B cell (primary cell): ENCODE results near the gene PRKAG2. TPM values are rescaled to one million over a fixed set of nuclear protein-coding genes. Genes with fewer than 3 reads are reported as not detected.

ENCODE experiments used
- ATAC-seq: fragments of 200-7000 bp; cut with Tn5 transposase; one replicate; pipeline ENCODE4 v1.10.0; 2021; ENCODE audit warnings: low read depth, mild to moderate bottlenecking, moderate number of reproducible peaks, moderate library complexity
- CTCF ChIA-PET: fragments of 350-600 bp; sonication (Branson Sonifier 250); formaldehyde crosslinking; loops from one replicate; lab custom pipeline; 2021; ENCODE audit warnings: antibody characterized with exemption, inconsistent platforms; lab: Charles Lee
- POLR2A ChIA-PET: fragments of 350-600 bp; sonication (Branson Sonifier 250); formaldehyde crosslinking; loops from one replicate; lab custom pipeline; 2021; ENCODE audit warnings: antibody characterized with exemption; lab: Charles Lee
- DNase-seq: peaks from one replicate; pipeline ENCODE4 v3.0.0; 2013
- H2AFZ ChIP-seq: 2 replicates; pipeline ENCODE4 v1.6.1; 2012; ENCODE audit warnings: mild to moderate bottlenecking, low read depth, low read length; ENCODE audit not compliant: insufficient read depth, poor library complexity, severe bottlenecking
- H3K27ac ChIP-seq, 2 donors: 1 replicate in 1 of 2; 2 replicates in 1 of 2; pipeline ENCODE4 v1.5.1; 2012 to 2013; ENCODE audit warnings: low read length in 2 of 2, mild to moderate bottlenecking in 2 of 2, moderate library complexity in 1 of 2
- H3K27me3 ChIP-seq, 4 experiments: fragments of 200-600 bp in 1 of 4; sonication (generic) in 1 of 4; replicated peaks in 1 of 4; 1 replicate in 2 of 4; 2 replicates in 2 of 4; pipeline versions ENCODE4 v1.6.1 to v1.7.0; 2013 to 2016; ENCODE audit warnings: low read length in 3 of 4, mild to moderate bottlenecking in 2 of 4, mixed read lengths in 1 of 4, moderate library complexity in 1 of 4; ENCODE audit not compliant: insufficient read depth in 4 of 4, control insufficient read depth in 3 of 4; ENCODE audit errors: control extremely low read depth in 1 of 4
- H3K36me3 ChIP-seq, 2 experiments: replicated peaks in 1 of 2; 1 replicate in 1 of 2; 2 replicates in 1 of 2; pipeline versions ENCODE4 v1.6.1 to v1.7.1; 2013; ENCODE audit warnings: low read length in 1 of 2; ENCODE audit not compliant: insufficient read depth in 2 of 2, control insufficient read depth in 1 of 2; ENCODE audit errors: control extremely low read depth in 1 of 2, extremely low read depth in 1 of 2
- H3K4me1 ChIP-seq, 2 donors: fragments of 200-600 bp in 1 of 2; sonication (generic) in 1 of 2; 1 replicate in 1 of 2; 2 replicates in 1 of 2; pipeline versions ENCODE4 v1.5.1 to v1.6.1; 2013 to 2017; ENCODE audit warnings: low read length in 2 of 2; ENCODE audit not compliant: control insufficient read depth in 2 of 2, insufficient read depth in 2 of 2
- H3K4me2 ChIP-seq: replicated peaks from 2 replicates; pipeline ENCODE3; 2012; ENCODE audit warnings: mild to moderate bottlenecking, low read depth, low read length; ENCODE audit not compliant: poor library complexity, severe bottlenecking
- H3K4me3 ChIP-seq, 5 experiments: fragments of 200-600 bp in 1 of 5; sonication (generic) in 1 of 5; 1 replicate in 3 of 5; 2 replicates in 2 of 5; pipeline versions ENCODE4 v1.5.1 to v1.7.0; 2011 to 2016; ENCODE audit warnings: low read length in 4 of 5, mild to moderate bottlenecking in 4 of 5, low read depth in 2 of 5, control low read depth in 1 of 5, moderate library complexity in 1 of 5; ENCODE audit not compliant: insufficient read depth in 1 of 5; ENCODE audit errors: control extremely low read depth in 1 of 5, extremely low read depth in 1 of 5
- H3K79me2 ChIP-seq: fragments of 200-600 bp; sonication (generic); one replicate; pipeline ENCODE4 v1.6.0; 2016; ENCODE audit warnings: low read length; ENCODE audit not compliant: control insufficient read depth, insufficient read depth
- H3K9ac ChIP-seq: fragments of 200-600 bp; sonication (generic); 2 replicates; pipeline ENCODE4 v1.6.1; 2017; ENCODE audit warnings: mild to moderate bottlenecking, low read length, moderate library complexity
- H3K9me3 ChIP-seq, 3 donors: one replicate each; pipeline versions ENCODE4 v1.6.1 to v1.7.1; 2013; ENCODE audit warnings: low read length in 2 of 3; ENCODE audit not compliant: control insufficient read depth in 2 of 3, insufficient read depth in 1 of 3; ENCODE audit errors: control extremely low read depth in 1 of 3
- H4K20me1 ChIP-seq: 2 replicates; pipeline ENCODE4 v1.6.0; 2012; ENCODE audit warnings: mild to moderate bottlenecking, low read length; ENCODE audit not compliant: insufficient read depth, control insufficient read depth, poor library complexity, severe bottlenecking
- H3K27ac Mint-ChIP-seq: one replicate; pipeline ENCODE4 v1.8.0; 2021; ENCODE audit warnings: mixed read lengths
- H3K27me3 Mint-ChIP-seq: one replicate; pipeline ENCODE4 v1.8.0; 2021; ENCODE audit warnings: mixed read lengths
- H3K4me1 Mint-ChIP-seq: one replicate; pipeline ENCODE4 v1.8.0; 2021; ENCODE audit warnings: mixed read lengths
- H3K4me3 Mint-ChIP-seq: one replicate; pipeline ENCODE4 v1.8.0; 2021; ENCODE audit warnings: mixed read lengths
- H3K9me3 Mint-ChIP-seq: one replicate; pipeline ENCODE4 v1.8.0; 2022; ENCODE audit warnings: mixed read lengths; ENCODE audit not compliant: insufficient read depth
- CTCF ChIP-seq: fragments of 200-600 bp; IDR thresholded peaks from one replicate; pipeline ENCODE4 v1.8.0; 2022; ENCODE audit warnings: antibody characterized with exemption, mild to moderate bottlenecking
- EZH2 ChIP-seq: IDR thresholded peaks from 2 replicates; pipeline ENCODE4 v1.6.1; 2012; ENCODE audit warnings: borderline replicate concordance, low read depth, mild to moderate bottlenecking, moderate library complexity, low read length; ENCODE audit not compliant: insufficient read depth, poor library complexity, severe bottlenecking
- WGBS: methylation state at CpG from one replicate; pipeline ENCODE4 v1.1.5; 2013; ENCODE audit warnings: missing lambda C conversion rate; ENCODE audit not compliant: insufficient coverage; 5-methylcytosine and 5-hydroxymethylcytosine counted together
- intact Hi-C: fragments of 100-400 bp; cut with micrococcal nuclease; formaldehyde crosslinking; loops from one replicate; pipeline ENCODE4 v1.10.0; 2022
- polyA plus RNA-seq: library from polyadenylated mRNA; depleted of rRNA; stranded (reverse); fragments of >200 nt; gene quantifications from 2 replicates; pipeline ENCODE4 v1.2.3, GENCODE V29; 2012
- total RNA-seq, 2 donors: library from RNA; stranded (reverse); fragments of 120-200 nt in 1 of 2; gene quantifications; 1 replicate in 1 of 2; 2 replicates in 1 of 2; pipeline versions ENCODE4 v1.2.3 to v1.2.4, GENCODE V29; 2013 to 2022

The PRKAG2 gene
- total and polyA plus RNA-seq, 2 donors (not counting 1 experiment from before 2014, with no cell fraction given): 22.1 to 56.3 TPM

GRCh38 chr7:151787348-151787747 lies 89.6 kb downstream of the PRKAG2 start:
- ChIA-PET CTCF (no interaction called here), POLR2A (no interaction called here)
- no peaks in the 10 kb centered on the region for H3K9me3 ChIP-seq
- H3K4me2 ChIP-seq: no peak overlapping the region
- TF ChIP-seq EZH2 (no peak), CTCF (no peak)
- peaks cover 0 to 3% of the 10 kb centered on the region in 2 experiments for H3K36me3 ChIP-seq
- Mint-ChIP-seq H3K9me3 (no peaks in the 10 kb centered on the region), H3K27ac (no peak overlapping the region), H3K4me1 (peaks cover 27% of the 10 kb centered on the region), H3K4me3 (no peak overlapping the region), H3K27me3 (no peaks in the 10 kb centered on the region)
- H2AFZ ChIP-seq: no peak overlapping the region
- no peaks in the 10 kb centered on the region for H3K27me3 ChIP-seq
- peaks cover 11 to 20% of the 10 kb centered on the region in 2 donors for H3K4me1 ChIP-seq
- H3K27ac ChIP-seq: no peak overlapping the region
- H3K4me3 ChIP-seq: no peak overlapping the region
- H3K9ac ChIP-seq: no peak overlapping the region
- DNase-seq (no peak), ATAC-seq (no peak)
- intact Hi-C loops: loop anchor here (10.0 kb wide), 1 partner anchor 1037 kb away; no protein-coding TSS in a partner anchor
- WGBS: no CpG with 5 or more reads among the region's 3 CpGs
- peaks cover 13% of the 10 kb centered on the region for H4K20me1 ChIP-seq
- H3K79me2 ChIP-seq: no peaks in the 10 kb centered on the region

DNA sequence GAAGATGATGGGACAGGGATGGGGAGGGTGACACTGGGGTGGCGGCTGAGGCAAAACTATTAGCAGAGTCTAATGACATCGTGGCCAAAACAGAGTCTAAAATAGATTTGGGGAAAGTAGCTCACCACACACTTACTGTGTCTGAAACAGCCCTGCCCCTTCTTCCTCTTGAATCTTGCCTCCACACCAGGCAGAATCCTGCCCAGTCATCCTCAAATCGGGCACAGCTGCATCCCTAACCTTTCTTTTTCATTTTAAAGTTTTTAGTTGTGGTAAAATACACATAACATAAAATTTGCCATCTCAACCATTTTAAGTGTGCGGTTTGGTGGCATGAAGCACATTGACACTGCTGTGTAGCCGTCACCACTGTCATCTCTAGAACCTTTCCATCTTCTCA lies 90.0 kb downstream of the PRKAG2 start:
- Mint-ChIP-seq H3K9me3 (no peaks in the 10 kb centered on the region), H3K4me3 (no peak overlapping the region), H3K27ac (no peak overlapping the region), H3K4me1 (peaks cover 27% of the 10 kb centered on the region), H3K27me3 (no peaks in the 10 kb centered on the region)
- H3K27ac ChIP-seq: no peak overlapping the region
- intact Hi-C loops: loop anchor here (10.0 kb wide), 1 partner anchor 1038 kb away; no protein-coding TSS in a partner anchor
- H3K79me2 ChIP-seq: no peaks in the 10 kb centered on the region
- 78% methylated on average over 2 of the region's 5 CpGs for WGBS
- H4K20me1 ChIP-seq: peaks cover 9% of the 10 kb centered on the region
- no peak overlapping the region for H3K9ac ChIP-seq
- H2AFZ ChIP-seq: no peak overlapping the region
- H3K4me2 ChIP-seq: no peak overlapping the region
- H3K36me3 ChIP-seq: peaks cover 0 to 3% of the 10 kb centered on the region in 2 experiments
- ChIA-PET CTCF (no interaction called here), POLR2A (no interaction called here)
- H3K9me3 ChIP-seq: no peaks in the 10 kb centered on the region
- no peak for DNase-seq
- peaks cover 11 to 21% of the 10 kb centered on the region in 2 donors for H3K4me1 ChIP-seq
- no peak overlapping the region for H3K4me3 ChIP-seq
- no peaks in the 10 kb centered on the region for H3K27me3 ChIP-seq
- no peak for ATAC-seq
- no peak for TF ChIP-seq EZH2
- no peak for TF ChIP-seq CTCF
